GM18517 (cell line): Measurements from ENCODE around the gene BCL2A1.
"Not testable (repeated sequence)": the region's sequence is repeated elsewhere in the genome, so short reads cannot be mapped to it uniquely, and the experiment has no call there.

Source experiments
- ATAC-seq: cut with Tn5 transposase; IDR thresholded peaks from one replicate; pipeline ENCODE4 v1.9.1; 2021; ENCODE audit warnings: mild to moderate bottlenecking, moderate library complexity; ENCODE audit not compliant: unreplicated experiment

BCL2A1 gene

DNA sequence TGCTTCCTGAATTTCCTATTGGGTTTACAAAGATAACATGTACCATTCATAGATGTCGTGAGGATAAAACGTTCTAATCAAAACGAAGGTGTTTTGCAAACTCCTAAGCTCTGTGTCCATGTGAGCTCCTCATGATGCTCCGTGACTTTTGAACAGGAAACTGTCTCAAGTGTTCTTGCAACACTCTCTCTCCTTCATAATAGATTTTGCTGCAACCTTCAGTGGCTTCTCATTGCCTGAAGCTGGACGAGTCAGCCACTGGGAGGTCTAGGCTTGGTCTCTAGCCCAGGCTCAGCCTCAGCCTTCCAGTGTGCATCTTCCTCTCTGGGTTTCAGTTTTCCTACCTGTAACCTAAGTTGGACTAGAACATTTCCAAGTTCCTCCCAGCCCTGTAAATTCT lies 18.7 kb upstream of the BCL2A1 start:
- no peak for ATAC-seq

GRCh38 chr15:79989183-79989582 lies 18.2 kb upstream of the BCL2A1 start:
- ATAC-seq: no peak

- no peak for ATAC-seq
These were observed 17.6 kb upstream of the BCL2A1 start for GRCh38 chr15:79988448-79989117.

DNA sequence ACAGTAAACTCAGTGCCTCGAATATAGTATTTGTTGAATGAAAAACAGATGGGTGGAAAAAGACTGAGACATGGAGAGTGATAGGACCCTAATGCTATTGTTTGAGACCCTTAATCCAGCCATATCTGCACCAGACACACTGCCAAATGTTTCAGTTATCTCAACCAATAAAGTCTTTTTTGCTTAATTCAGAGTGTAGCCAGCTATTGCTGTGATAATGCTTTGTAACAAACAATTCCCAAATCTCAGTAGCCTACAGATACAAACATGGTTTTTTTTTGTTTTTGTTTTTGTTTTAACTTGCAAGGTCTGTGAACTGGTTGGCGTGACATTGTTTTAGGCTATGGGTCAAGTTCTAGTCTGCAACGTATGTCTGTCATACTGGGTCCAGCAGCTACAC lies 17.0 kb upstream of the BCL2A1 start:
- no peak for ATAC-seq

DNA sequence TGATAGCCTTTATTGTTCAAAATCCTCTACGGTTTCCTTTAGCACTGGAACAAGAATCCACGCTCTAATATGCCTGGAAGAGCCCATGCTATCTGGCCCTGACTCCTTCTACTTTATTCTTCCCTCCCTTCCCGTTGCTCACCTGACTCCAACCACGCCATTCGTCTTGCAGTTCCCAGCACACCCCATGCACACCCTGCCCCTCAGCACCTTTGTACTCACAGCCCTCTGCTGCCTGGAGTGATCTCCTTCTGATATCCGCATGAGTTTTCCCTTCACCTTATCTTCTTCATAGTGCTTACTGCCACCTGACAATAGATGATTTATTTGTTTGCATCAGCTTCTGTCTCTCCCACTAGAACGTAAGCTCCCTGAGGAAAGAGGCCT lies 16.6 kb upstream of the BCL2A1 start:
- ATAC-seq: no peak

DNA sequence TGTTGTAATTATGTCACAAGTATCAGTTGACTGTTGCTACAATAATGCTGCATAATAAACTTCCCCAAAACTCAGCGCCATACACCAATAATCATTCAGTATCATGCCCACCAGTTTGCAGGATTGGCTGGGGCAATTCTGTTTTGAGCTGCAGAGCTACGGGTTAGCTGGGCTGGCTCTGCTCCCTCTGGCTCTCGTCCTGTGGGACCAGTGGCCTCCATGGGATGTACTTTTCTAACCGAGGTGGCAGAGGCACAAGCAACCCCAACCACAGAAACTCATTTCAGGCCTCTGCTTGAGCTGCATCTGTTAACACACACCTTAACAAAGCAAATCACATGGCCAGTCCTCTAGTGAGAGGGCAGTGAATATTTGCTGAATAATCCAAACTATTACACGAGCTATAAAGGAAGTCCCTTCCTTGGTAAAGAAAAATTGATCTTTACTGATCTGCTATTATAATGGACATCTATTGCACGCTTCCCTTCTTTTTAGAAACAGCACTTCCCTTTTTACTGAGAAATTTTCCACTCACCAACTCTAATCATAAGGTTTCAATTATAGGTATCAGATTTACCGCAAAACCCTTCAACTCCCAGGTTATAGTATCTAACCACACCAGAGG lies 10.9 kb upstream of the BCL2A1 start:
- ATAC-seq: no peak

- ATAC-seq: peak; percentile 78
These were observed 7.9 kb upstream of the BCL2A1 start for GRCh38 chr15:79978655-79979514.

DNA sequence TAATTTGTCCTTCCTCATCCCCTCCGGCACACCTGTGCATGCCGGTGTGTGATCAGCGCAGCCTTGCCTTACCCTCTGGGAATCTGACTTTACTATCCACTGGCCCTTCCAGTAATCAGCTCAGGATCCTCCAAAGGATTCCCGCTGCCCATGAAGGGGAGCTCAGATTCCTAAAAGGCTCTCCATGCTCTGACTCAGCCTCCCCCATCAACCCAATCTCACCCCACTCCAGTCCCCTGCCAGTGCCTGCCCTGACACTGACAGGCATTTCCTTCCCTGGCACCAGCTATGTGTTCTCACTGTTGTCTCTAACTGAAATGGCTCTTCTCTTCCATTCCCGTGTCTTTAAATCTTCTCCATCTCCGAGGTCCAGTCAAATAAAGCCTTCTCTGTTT lies 7.3 kb upstream of the BCL2A1 start:
- no peak for ATAC-seq

DNA sequence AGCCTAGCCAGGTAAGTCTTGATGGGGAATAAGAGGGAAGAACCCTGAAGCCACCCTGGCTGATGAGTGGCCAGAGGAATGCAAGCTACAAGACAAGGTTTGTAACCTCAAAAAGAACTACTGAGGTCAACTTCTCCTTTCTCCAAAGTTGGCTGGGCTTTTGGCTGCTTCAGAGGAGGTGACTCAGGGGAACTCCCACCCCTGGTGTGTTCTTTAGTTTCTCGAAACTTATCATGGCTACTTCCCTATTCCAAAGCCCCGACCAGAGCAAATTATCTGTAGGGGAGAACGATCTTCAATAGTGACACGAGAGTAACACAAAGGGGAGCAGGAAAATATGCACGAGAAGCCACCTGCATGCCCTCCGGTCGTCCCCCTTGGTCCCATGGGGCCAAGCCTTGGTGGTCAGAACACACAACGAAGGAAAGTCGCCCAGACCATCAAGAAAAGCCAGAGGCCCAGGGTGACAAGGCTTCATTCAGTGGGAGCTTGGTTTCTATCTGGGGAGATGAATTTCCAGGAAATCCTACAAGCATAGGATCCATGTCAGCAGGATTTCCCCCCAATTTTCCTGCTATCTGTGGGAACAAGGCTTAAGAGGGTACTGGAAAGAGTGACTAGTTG lies 6.5 kb upstream of the BCL2A1 start:
- no peak for ATAC-seq

DNA sequence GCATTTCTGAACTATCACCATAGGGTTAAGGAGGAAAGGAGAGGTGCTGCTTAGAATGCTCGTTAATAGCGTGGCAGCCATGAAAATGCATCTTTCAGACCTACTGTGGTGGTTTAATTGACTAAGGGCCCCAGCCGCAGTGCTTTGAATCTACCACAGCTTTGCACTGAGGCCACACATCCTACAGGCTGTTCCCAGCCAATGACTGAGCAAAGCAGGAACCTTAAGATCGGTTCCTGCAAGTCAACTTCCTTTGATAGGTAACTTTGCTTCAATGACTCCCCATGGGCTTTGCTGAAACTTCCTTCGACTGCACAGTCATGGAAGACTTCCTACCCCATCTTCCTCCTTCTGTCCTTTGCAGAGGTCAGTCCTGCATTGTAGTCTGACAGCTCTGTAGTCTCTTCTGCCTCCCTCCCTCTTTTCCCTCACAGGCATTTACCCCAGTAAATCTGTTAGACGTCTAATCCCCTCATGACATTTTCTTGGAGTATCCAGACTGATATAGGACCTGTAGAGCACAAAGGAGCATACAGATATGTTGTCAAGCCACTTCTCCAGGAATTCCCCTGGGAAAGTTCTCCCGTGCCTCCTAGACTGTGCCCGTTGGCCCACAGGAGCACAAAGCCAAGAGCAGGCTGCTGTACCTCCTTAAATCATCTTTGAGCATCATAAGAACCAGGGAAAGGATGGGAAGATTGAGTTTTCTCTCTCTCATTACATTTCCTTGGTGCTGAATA lies 2.6 kb upstream of the BCL2A1 start:
- no peak for ATAC-seq

- no peak for ATAC-seq
These were observed 1.9 kb upstream of the BCL2A1 start for GRCh38 chr15:79972863-79973262.

- ATAC-seq: no peak
These were observed 815 bp downstream of the BCL2A1 start for GRCh38 chr15:79970181-79970580.

- ATAC-seq: no peak
These were observed 1.9 kb downstream of the BCL2A1 start for GRCh38 chr15:79969146-79969545.

DNA sequence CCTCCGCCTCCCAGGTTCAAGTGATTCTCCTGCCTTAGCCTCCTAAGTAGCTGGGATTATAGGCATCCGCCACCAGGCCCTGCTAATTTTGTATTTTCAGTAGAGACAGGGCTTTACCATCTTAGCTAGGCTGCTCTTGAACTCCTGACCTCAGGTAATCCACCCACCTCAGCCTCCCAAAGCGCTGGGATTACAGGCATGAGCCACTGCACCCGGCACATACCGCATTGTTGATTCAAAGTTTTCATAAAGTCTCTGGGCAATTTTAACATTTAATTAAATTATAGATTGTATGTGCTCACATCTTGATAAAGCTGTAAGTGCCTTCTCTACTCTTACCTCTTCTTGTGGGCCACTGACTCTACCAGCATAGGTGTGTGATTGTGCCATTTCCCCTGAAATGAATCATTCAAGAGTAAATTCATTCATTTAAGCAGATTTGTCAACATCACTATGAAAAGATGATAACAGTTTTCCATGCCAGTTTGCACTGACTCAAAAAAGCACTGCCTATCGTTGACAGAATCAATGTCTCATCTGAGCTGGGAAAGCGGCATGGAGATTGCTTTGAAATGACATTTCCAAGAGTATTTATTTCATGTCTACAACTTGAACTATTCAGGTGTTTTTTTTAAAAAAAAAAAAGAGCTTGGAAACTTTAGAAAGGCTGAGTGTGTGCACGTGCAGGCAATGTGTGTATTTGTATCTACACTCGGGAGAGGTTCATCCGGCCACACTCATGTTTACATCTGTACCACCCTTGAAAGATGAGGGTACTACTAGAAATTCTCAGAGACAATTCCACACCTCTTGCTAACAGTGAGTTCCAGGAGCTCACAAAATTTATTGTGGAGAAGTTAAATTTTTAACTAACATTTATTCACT lies 3.5 kb downstream of the BCL2A1 start:
- ATAC-seq: no peak

DNA sequence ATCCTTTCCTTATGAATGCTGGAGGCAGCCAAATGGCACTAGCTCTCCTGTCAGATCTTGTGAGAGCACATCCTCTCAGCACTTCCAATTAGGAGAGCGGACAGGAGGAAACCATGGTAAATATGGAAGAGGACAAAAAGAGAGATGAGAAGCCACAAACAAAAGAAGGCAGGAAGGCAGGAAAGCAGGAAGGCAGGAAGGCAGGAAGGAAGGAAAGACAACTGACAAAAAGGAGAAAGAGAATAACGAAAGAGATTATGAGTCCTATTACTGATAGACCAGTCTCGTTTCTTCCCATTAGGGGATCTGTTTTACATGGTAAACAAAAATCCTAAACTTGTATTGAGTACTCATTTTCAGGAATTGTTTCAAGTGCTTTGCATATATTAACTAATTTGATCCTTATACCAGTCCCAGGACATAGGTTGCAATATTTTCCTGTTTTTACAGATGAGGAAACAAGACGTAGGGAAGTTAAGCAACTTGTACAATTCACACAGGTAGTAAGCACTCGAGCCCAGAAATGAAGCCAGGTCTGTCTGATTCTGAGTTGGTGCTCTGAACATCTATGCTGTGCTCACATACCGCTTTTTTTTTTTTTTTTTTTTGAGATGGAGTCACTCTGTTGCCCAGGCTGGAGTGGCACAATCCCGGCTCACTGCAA lies 4.2 kb downstream of the BCL2A1 start:
- no peak for ATAC-seq

GRCh38 chr15:79965846-79966630 lies 5.0 kb downstream of the BCL2A1 start:
- no peak for ATAC-seq

- no peak for ATAC-seq
These were observed 6.7 kb downstream of the BCL2A1 start for GRCh38 chr15:79964232-79964805.

- not testable (repeated sequence) for ATAC-seq
These were observed 8.1 kb downstream of the BCL2A1 start for GRCh38 chr15:79962921-79963320.
